Stimulated activated naive B cell treated with anti-CD40 and anti-IgM and Interleukin-4, amounts not matched to agents 10 μg/mL and 1 μg/mL and 100 μg/mL, for 72 hours (primary cell): ENCODE measurements around the gene SNX30.

ENCODE experiments used
- ATAC-seq, 2 donors: fragments of 150-1000 bp; cut with Tn5 transposase; replicated peaks; 2 replicates each; pipeline ENCODE4 v1.10.0; 2021; ENCODE audit warnings: moderate library complexity in 1 of 2
- DNase-seq: peaks from one replicate; pipeline ENCODE4 v3.0.0; 2021
- H3K27ac Mint-ChIP-seq: one replicate; pipeline ENCODE4 v1.8.0; 2022; ENCODE audit warnings: mild to moderate bottlenecking, mixed read lengths
- H3K27me3 Mint-ChIP-seq, 2 donors: one replicate each; pipeline ENCODE4 v1.8.0; 2022; ENCODE audit warnings: mixed read lengths in 2 of 2
- H3K36me3 Mint-ChIP-seq, 2 donors: one replicate each; pipeline ENCODE4 v1.8.0; 2022; ENCODE audit warnings: mixed read lengths in 2 of 2, mild to moderate bottlenecking in 1 of 2
- H3K4me1 Mint-ChIP-seq, 2 donors: one replicate each; pipeline ENCODE4 v1.8.0; 2022; ENCODE audit warnings: mixed read lengths in 2 of 2, mild to moderate bottlenecking in 1 of 2
- H3K4me3 Mint-ChIP-seq, 2 donors: one replicate each; pipeline ENCODE4 v1.8.0; 2022; ENCODE audit warnings: mild to moderate bottlenecking in 2 of 2, mixed read lengths in 2 of 2, moderate library complexity in 1 of 2
- H3K9me3 Mint-ChIP-seq, 2 donors: one replicate each; pipeline ENCODE4 v1.8.0; 2022; ENCODE audit warnings: mixed read lengths in 2 of 2, mild to moderate bottlenecking in 1 of 2

SNX30 gene

GRCh38 chr9:112839331-112839730, 88.8 kb downstream of the SNX30 start:
- Mint-ChIP-seq H3K36me3 (peaks cover 21 to 24% of the 10 kb centered on the region in 2 donors), H3K9me3 (no peaks in the 10 kb centered on the region), H3K4me1 (peaks cover 14 to 23% of the 10 kb centered on the region in 2 donors), H3K27me3 (no peaks in the 10 kb centered on the region), H3K4me3 (no peak overlapping the region), H3K27ac (no peak overlapping the region)
- DNase-seq (no peak), ATAC-seq (peak; percentile 70 to 78)

GRCh38 chr9:112841261-112841660, 90.7 kb downstream of the SNX30 start:
- Mint-ChIP-seq H3K4me1 (peaks cover 22 to 38% of the 10 kb centered on the region in 2 donors), H3K4me3 (no peak overlapping the region), H3K27me3 (no peaks in the 10 kb centered on the region), H3K27ac (no peak overlapping the region), H3K36me3 (peaks cover 21 to 27% of the 10 kb centered on the region in 2 donors), H3K9me3 (no peaks in the 10 kb centered on the region)
- ATAC-seq (no peak), DNase-seq (no peak)

- no peaks in the 10 kb centered on the region for H3K27me3 Mint-ChIP-seq
- H3K27ac Mint-ChIP-seq = no peak overlapping the region
- no peak overlapping the region for H3K4me3 Mint-ChIP-seq
- DNase-seq (no peak), ATAC-seq (no peak)
- peaks cover 22 to 38% of the 10 kb centered on the region in 2 donors for H3K4me1 Mint-ChIP-seq
- H3K9me3 Mint-ChIP-seq = no peaks in the 10 kb centered on the region
- H3K36me3 Mint-ChIP-seq = peaks cover 20 to 23% of the 10 kb centered on the region in 2 donors
These were observed 92.0 kb downstream of the SNX30 start for GRCh38 chr9:112842555-112842954.

- Mint-ChIP-seq H3K9me3 (no peaks in the 10 kb centered on the region), H3K4me1 (peaks cover 11 to 20% of the 10 kb centered on the region in 2 donors), H3K27me3 (no peaks in the 10 kb centered on the region), H3K4me3 (peak overlapping the region; percentile 17 to 47), H3K36me3 (peaks cover 7 to 8% of the 10 kb centered on the region in 2 donors), H3K27ac (no peak overlapping the region)
- DNase-seq (peak; percentile 59), ATAC-seq (peak; percentile 89 to 90)
These were observed 94.4 kb downstream of the SNX30 start for GRCh38 chr9:112844771-112845542.

GRCh38 chr9:112846528-112847488, 96.2 kb downstream of the SNX30 start:
- Mint-ChIP-seq H3K27me3 (no peaks in the 10 kb centered on the region), H3K4me1 (peaks cover 11 to 20% of the 10 kb centered on the region in 2 donors), H3K4me3 (no peak overlapping the region), H3K27ac (no peak overlapping the region), H3K36me3 (peaks cover 8 to 11% of the 10 kb centered on the region in 2 donors), H3K9me3 (no peaks in the 10 kb centered on the region)
- ATAC-seq (no peak), DNase-seq (no peak)

- ATAC-seq (no peak), DNase-seq (no peak)
- peaks cover 11 to 20% of the 10 kb centered on the region in 2 donors for H3K4me1 Mint-ChIP-seq
- H3K27me3 Mint-ChIP-seq = no peaks in the 10 kb centered on the region
- H3K9me3 Mint-ChIP-seq = no peaks in the 10 kb centered on the region
- H3K27ac Mint-ChIP-seq = no peak overlapping the region
- H3K4me3 Mint-ChIP-seq = no peak overlapping the region
- peaks cover 15% of the 10 kb centered on the region in 2 donors for H3K36me3 Mint-ChIP-seq
These were observed 98.0 kb downstream of the SNX30 start for GRCh38 chr9:112848316-112849151.

GRCh38 chr9:112849363-112849922, 98.9 kb downstream of the SNX30 start:
- Mint-ChIP-seq H3K27me3 (no peaks in the 10 kb centered on the region), H3K9me3 (no peaks in the 10 kb centered on the region), H3K36me3 (peaks cover 15% of the 10 kb centered on the region in 2 donors), H3K4me3 (no peak overlapping the region), H3K4me1 (peaks cover 8 to 13% of the 10 kb centered on the region in 2 donors), H3K27ac (no peak overlapping the region)
- DNase-seq (no peak), ATAC-seq (no peak)

- ATAC-seq (no peak), DNase-seq (no peak)
- no peak overlapping the region for H3K27ac Mint-ChIP-seq
- H3K9me3 Mint-ChIP-seq = no peaks in the 10 kb centered on the region
- H3K36me3 Mint-ChIP-seq = peaks cover 17 to 19% of the 10 kb centered on the region in 2 donors
- no peaks in the 10 kb centered on the region for H3K4me1 Mint-ChIP-seq
- no peaks in the 10 kb centered on the region for H3K27me3 Mint-ChIP-seq
- no peak overlapping the region for H3K4me3 Mint-ChIP-seq
These were observed 100.3 kb downstream of the SNX30 start for GRCh38 chr9:112850840-112851239.

GRCh38 chr9:112852741-112853504, 102.4 kb downstream of the SNX30 start:
- Mint-ChIP-seq H3K4me1 (peaks cover 3 to 9% of the 10 kb centered on the region in 2 donors), H3K9me3 (no peaks in the 10 kb centered on the region), H3K27me3 (no peaks in the 10 kb centered on the region), H3K27ac (no peak overlapping the region), H3K36me3 (peaks cover 16 to 17% of the 10 kb centered on the region in 2 donors), H3K4me3 (no peak overlapping the region)
- DNase-seq = no peak
- ATAC-seq = no peak

DNA sequence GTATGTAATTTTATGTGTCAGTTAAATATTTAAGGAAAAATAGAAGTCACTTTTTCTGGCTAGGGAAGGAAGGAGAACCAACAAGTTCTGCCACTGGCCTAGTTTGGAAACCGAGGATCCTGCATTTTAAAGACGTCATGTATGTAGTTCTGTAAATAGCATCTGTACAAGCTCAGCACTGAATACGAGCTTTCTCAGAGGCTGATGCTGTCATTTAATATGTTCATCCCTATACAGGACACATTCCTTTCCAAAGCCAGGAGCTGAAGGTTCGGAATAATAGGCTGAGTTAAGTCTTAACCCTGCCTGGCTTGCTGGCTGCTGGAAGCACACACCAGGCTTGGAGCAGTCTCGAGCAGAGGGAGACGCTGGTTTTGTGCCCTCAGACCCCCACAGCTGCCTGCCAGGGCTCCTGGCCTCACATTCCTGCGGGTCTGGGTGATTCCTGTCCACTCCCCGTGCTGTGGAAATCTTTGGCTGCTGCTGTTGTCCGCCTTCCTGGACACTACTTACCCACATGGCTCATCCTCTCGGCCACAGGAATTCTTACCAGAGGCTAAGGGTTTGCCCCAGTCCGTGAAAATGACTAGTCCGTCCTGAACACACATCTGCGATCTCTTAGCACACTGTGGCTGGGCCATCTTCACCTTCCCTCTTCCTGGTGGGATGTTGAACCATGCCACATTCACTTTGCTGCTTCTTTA, 103.5 kb downstream of the SNX30 start:
- no peak for ATAC-seq
- peaks cover 16 to 17% of the 10 kb centered on the region in 2 donors for H3K36me3 Mint-ChIP-seq
- DNase-seq = no peak
- H3K4me3 Mint-ChIP-seq = no peak overlapping the region
- no peak overlapping the region for H3K27ac Mint-ChIP-seq
- peaks cover 13 to 20% of the 10 kb centered on the region in 2 donors for H3K4me1 Mint-ChIP-seq
- no peaks in the 10 kb centered on the region for H3K27me3 Mint-ChIP-seq
- no peaks in the 10 kb centered on the region for H3K9me3 Mint-ChIP-seq

GRCh38 chr9:112854657-112855056, 104.1 kb downstream of the SNX30 start:
- H3K4me3 Mint-ChIP-seq = no peak overlapping the region
- no peaks in the 10 kb centered on the region for H3K27me3 Mint-ChIP-seq
- peaks cover 16 to 17% of the 10 kb centered on the region in 2 donors for H3K36me3 Mint-ChIP-seq
- H3K9me3 Mint-ChIP-seq = no peaks in the 10 kb centered on the region
- no peak for DNase-seq
- H3K4me1 Mint-ChIP-seq = peaks cover 17 to 26% of the 10 kb centered on the region in 2 donors
- ATAC-seq = no peak
- H3K27ac Mint-ChIP-seq = no peak overlapping the region

DNA sequence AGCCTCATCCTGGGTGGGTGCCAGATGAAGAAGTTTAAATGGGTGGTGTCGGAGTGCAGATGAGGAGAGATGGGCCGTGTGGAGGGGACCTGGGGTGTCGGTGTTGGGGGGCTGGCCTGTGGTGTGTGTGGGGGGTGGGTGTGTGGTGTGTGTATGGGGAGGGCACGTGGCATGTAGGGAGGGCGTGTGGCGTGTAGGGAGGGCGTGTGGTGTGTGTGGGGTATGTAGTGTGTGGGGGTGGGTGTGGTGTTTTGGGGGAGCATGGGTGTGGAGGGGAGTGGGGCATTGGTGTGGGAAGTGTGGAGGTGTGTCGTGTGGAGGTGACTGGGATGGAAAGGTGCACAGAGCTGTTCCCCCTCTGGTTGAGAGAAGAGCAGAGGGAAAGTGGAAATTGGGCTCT, 105.6 kb downstream of the SNX30 start:
- peak overlapping the region; percentile 27 for H3K27ac Mint-ChIP-seq
- peaks cover 26 to 42% of the 10 kb centered on the region in 2 donors for H3K4me1 Mint-ChIP-seq
- ATAC-seq (no peak), DNase-seq (no peak)
- H3K9me3 Mint-ChIP-seq = no peaks in the 10 kb centered on the region
- peaks cover 16 to 17% of the 10 kb centered on the region in 2 donors for H3K36me3 Mint-ChIP-seq
- H3K4me3 Mint-ChIP-seq = no peak overlapping the region
- H3K27me3 Mint-ChIP-seq = no peaks in the 10 kb centered on the region
